ENCODE data around the gene NUFIP1. TPM values are rescaled to one million over a fixed set of nuclear protein-coding genes. Genes with fewer than 3 reads are reported as not detected.

NUFIP1 gene
- total and polyA plus RNA-seq, 8 donors = 3.2 to 12.0 (median 11.5) TPM

GRCh38 chr13:44976949-44977583 lies 12.2 kb downstream of the NUFIP1 start:
- intact Hi-C loops (cut with DNase I) = loop anchor here in 1 of 2 donors (10.0 kb wide), 1 partner anchor 492 kb away; no protein-coding TSS in a partner anchor
- H3K36me3 ChIP-seq = peaks cover 0 to 35% of the 10 kb centered on the region in 2 donors
- H3K27me3 ChIP-seq = no peaks in the 10 kb centered on the region
- no peak for TF ChIP-seq CTCF (IDR thresholded peaks at IDR 0.05)
- H3K27ac ChIP-seq = no peak overlapping the region
- H3K4me1 ChIP-seq = peaks cover 0 to 24% of the 10 kb centered on the region in 2 donors
- no peaks in the 10 kb centered on the region for H3K9me3 ChIP-seq
- peak in 1 of 4 donors; percentile 27 for DNase-seq
- ATAC-seq = peak; percentile 83
- no peak overlapping the region for H3K4me3 ChIP-seq

GRCh38 chr13:44976196-44976595 lies 13.1 kb downstream of the NUFIP1 start:
- Histone ChIP-seq H3K4me1 (peaks cover 0 to 24% of the 10 kb centered on the region in 2 donors), H3K27me3 (no peaks in the 10 kb centered on the region), H3K36me3 (peaks cover 0 to 35% of the 10 kb centered on the region in 2 donors), H3K27ac (no peak overlapping the region), H3K4me3 (no peak overlapping the region), H3K9me3 (no peaks in the 10 kb centered on the region)
- DNase-seq (no peak), ATAC-seq (no peak)
- no peak for TF ChIP-seq CTCF (IDR thresholded peaks at IDR 0.05)
- intact Hi-C loops (cut with DNase I) = loop anchor here in 1 of 2 donors (10.0 kb wide), 1 partner anchor 491 kb away; no protein-coding TSS in a partner anchor

GRCh38 chr13:44974056-44974793 lies 15.0 kb downstream of the NUFIP1 start:
- Histone ChIP-seq H3K27me3 (no peaks in the 10 kb centered on the region), H3K9me3 (no peaks in the 10 kb centered on the region), H3K36me3 (peaks cover 0 to 20% of the 10 kb centered on the region in 2 donors), H3K4me3 (no peak overlapping the region), H3K4me1 (peaks cover 0 to 29% of the 10 kb centered on the region in 2 donors), H3K27ac (peak overlapping the region in 1 of 2 donors; percentile 46)
- ATAC-seq (peak; percentile 26), DNase-seq (peak in 1 of 4 donors; percentile 35)
- intact Hi-C loops (cut with DNase I) = loop anchor here in 1 of 2 donors (10.0 kb wide), 1 partner anchor 489 kb away; no protein-coding TSS in a partner anchor
- TF ChIP-seq CTCF (IDR thresholded peaks at IDR 0.05) = no peak

GRCh38 chr13:44972956-44973581 lies 16.2 kb downstream of the NUFIP1 start:
- H3K4me1 ChIP-seq = peaks cover 0 to 36% of the 10 kb centered on the region in 2 donors
- intact Hi-C loops (cut with DNase I) = loop anchor here in 1 of 2 donors (10.0 kb wide), 1 partner anchor 488 kb away; no protein-coding TSS in a partner anchor
- TF ChIP-seq CTCF (IDR thresholded peaks at IDR 0.05) = peak; percentile 31 to 57

More at GRCh38 chr13:44972956-44973581, 16.2 kb downstream of the NUFIP1 start:
- Histone ChIP-seq H3K27me3 (no peaks in the 10 kb centered on the region), H3K36me3 (peaks cover 0 to 9% of the 10 kb centered on the region in 2 donors), H3K4me3 (no peak overlapping the region), H3K9me3 (no peaks in the 10 kb centered on the region), H3K27ac (no peak overlapping the region)
- no peak for DNase-seq
- peak; percentile 29 for ATAC-seq
